Calu3 (cell line): ENCODE measurements around the gene SPEM3. TPM values are rescaled to one million over a fixed set of nuclear protein-coding genes. Genes with fewer than 3 reads are reported as not detected.
A peak's percentile ranks its signal among the peaks of the same experiment; 100 is the strongest.

ENCODE experiments used
- BruUV-seq: library from RNA; stranded (reverse); fragments of 400-500 nt; replicated peaks from 2 replicates; lab custom pipeline; 2021; lab: Mats Ljungman, UMichigan
- CTCF ChIA-PET: fragments of 300-600 bp; sonication (Branson Sonifier 250); formaldehyde crosslinking; loops from one replicate; lab custom pipeline; 2022; ENCODE audit warnings: antibody characterized with exemption; lab: Charles Lee
- DNase-seq: peaks from one replicate; pipeline ENCODE4 v3.0.0; 2022
- H3K27ac Mint-ChIP-seq: one replicate; pipeline ENCODE4 v1.8.0; 2022; ENCODE audit warnings: mixed read lengths; ENCODE audit not compliant: unreplicated experiment
- H3K27me3 Mint-ChIP-seq: one replicate; pipeline ENCODE4 v1.8.0; 2022; ENCODE audit warnings: mixed read lengths; ENCODE audit not compliant: unreplicated experiment
- H3K36me3 Mint-ChIP-seq: one replicate; pipeline ENCODE4 v1.8.0; 2022; ENCODE audit warnings: mild to moderate bottlenecking, moderate library complexity, mixed read lengths; ENCODE audit not compliant: insufficient read depth, unreplicated experiment
- H3K4me1 Mint-ChIP-seq: one replicate; pipeline ENCODE4 v1.8.0; 2022; ENCODE audit warnings: mild to moderate bottlenecking, low read depth, mixed read lengths; ENCODE audit not compliant: unreplicated experiment
- H3K4me3 Mint-ChIP-seq: one replicate; pipeline ENCODE4 v1.8.0; 2022; ENCODE audit warnings: mild to moderate bottlenecking, low read depth, moderate library complexity, mixed read lengths; ENCODE audit not compliant: unreplicated experiment
- H3K9me3 Mint-ChIP-seq: one replicate; pipeline ENCODE4 v1.8.0; 2022; ENCODE audit warnings: low read depth, mixed read lengths; ENCODE audit not compliant: unreplicated experiment
- intact Hi-C: fragments of 100-400 bp; cut with micrococcal nuclease; formaldehyde crosslinking; loops from one replicate; pipeline ENCODE4 v1.10.0; 2022; ENCODE audit not compliant: unreplicated experiment
- total RNA-seq: library from RNA; stranded (reverse); gene quantifications from 2 replicates; pipeline ENCODE4 v1.2.3, GENCODE V29; 2022
- TF ChIP-seq, protein P1 (sequence below): fragments of 200-600 bp; IDR thresholded peaks from one replicate; pipeline ENCODE4 v1.8.0; 2022; ENCODE audit warnings: antibody characterized with exemption; ENCODE audit not compliant: unreplicated experiment

The SPEM3 gene
- total RNA-seq, 1 experiment from 2014 or later: not detected

DNA sequence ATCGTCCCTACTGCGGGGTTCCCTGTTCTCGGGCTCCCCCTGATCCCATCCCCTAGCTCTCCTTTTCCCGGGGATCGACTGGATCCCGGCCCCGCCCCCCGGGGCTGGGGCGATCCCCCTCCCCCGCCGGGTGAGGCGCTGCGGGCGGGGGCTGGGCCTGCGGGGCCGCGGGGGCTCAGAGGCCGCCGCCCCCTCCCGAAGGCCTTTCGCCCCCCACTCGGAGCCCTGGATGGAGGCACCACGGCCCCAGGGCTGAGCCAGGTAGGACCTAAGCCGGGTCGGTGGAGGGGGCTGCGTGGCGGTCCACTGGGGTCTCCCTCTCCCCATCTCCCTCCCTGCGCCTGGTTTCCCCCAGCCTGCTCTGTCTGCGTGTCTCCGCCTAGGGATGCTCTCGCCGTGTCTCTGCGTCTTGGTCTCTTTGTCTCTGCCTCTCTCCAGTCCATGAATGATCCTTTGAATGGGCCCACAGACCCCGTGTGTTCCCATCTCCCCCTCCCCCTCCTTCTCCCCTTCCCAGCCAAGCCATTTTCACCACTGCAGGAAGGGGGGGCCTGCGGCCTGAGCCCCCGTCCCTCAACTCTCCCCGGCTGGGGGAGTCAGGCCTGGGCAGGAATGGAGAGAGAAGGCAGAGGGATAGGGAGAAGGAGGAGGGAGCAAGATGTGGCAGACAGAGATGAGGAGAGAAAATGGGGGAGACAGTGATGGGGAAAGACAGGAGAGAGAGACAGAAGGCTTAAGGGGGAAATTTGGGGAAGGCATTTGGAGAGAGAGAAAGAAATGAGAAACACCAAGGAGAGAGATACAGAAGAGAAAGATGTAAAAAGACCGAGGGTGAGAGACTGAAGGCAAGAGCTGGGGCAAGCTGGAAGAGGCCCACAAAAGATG is 23.1 kb upstream of the SPEM3 start:
- CTCF ChIA-PET: no interaction called here
- Mint-ChIP-seq H3K9me3 (no peaks in the 10 kb centered on the region), H3K27ac (peak overlapping the region; percentile 23), H3K4me3 (peak overlapping the region; percentile 76), H3K4me1 (peaks cover 9% of the 10 kb centered on the region), H3K27me3 (peaks cover 17% of the 10 kb centered on the region), H3K36me3 (peaks cover 39% of the 10 kb centered on the region)
- TF ChIP-seq, protein P1, sequence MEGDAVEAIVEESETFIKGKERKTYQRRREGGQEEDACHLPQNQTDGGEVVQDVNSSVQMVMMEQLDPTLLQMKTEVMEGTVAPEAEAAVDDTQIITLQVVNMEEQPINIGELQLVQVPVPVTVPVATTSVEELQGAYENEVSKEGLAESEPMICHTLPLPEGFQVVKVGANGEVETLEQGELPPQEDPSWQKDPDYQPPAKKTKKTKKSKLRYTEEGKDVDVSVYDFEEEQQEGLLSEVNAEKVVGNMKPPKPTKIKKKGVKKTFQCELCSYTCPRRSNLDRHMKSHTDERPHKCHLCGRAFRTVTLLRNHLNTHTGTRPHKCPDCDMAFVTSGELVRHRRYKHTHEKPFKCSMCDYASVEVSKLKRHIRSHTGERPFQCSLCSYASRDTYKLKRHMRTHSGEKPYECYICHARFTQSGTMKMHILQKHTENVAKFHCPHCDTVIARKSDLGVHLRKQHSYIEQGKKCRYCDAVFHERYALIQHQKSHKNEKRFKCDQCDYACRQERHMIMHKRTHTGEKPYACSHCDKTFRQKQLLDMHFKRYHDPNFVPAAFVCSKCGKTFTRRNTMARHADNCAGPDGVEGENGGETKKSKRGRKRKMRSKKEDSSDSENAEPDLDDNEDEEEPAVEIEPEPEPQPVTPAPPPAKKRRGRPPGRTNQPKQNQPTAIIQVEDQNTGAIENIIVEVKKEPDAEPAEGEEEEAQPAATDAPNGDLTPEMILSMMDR: no peak
- intact Hi-C loops: no loop called here
- DNase-seq: no peak
- no TSS peak for BruUV-seq

DNA sequence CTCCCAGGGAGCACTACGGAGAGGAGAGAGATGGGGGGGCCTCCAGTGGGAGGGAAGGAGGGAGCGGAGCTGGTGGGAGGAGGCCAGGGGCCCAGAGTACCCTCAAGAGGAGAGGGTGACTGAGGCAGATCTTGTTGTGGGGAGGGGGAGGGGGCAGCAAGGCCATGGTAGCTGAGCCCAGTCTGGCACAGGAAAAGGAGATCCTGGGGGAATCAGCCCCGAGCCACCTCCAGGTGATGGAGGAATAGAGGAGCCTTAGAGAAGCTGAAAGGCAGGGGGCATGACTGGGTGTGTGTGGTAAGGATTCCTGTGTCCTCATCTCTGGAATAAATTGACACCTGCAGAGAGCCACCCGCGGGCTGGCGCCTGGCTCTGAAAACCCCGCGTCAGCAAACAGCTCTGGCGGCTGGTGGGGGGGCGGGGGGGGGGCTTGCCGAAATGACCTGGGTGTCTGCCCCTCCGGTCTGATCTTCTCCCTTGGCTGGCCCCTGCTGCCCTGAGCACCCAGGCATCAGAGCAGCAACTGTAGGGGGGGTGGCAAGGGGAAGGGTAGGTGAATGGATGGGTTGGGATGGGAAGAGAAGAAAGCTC is 22.3 kb upstream of the SPEM3 start:
- DNase-seq: no peak
- intact Hi-C loops: no loop called here
- CTCF ChIA-PET: no interaction called here
- Mint-ChIP-seq H3K4me3 (peak overlapping the region; percentile 76), H3K9me3 (no peaks in the 10 kb centered on the region), H3K27ac (peak overlapping the region; percentile 23), H3K36me3 (peaks cover 38% of the 10 kb centered on the region), H3K27me3 (peaks cover 17% of the 10 kb centered on the region), H3K4me1 (peaks cover 9% of the 10 kb centered on the region)
- TF ChIP-seq, protein P1: no peak
- no TSS peak for BruUV-seq

DNA sequence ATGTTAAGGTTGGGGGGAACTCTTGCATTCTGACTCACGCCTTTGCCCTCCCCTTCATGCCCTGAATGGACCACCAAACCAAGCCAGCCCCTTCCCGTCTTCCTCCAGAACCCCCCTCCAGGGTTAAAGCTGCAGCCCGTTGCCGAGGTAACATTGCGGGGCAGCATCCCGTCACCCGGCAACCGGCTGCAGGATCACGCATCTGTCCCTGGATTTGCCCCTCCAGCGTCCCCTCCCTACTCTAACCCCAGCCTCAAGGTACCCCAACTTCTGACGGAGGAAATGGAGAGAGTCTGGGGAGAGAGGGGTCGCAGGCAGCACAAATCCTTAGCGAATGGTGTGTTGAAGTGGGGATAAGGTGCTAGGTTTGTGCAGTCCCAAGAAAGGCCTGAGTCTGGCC is 21.6 kb upstream of the SPEM3 start:
- Mint-ChIP-seq H3K27me3 (peaks cover 17% of the 10 kb centered on the region), H3K27ac (no peak overlapping the region), H3K9me3 (no peaks in the 10 kb centered on the region), H3K4me1 (peaks cover 9% of the 10 kb centered on the region), H3K4me3 (no peak overlapping the region), H3K36me3 (peaks cover 33% of the 10 kb centered on the region)
- TF ChIP-seq, protein P1: no peak
- intact Hi-C loops: no loop called here
- no peak for DNase-seq
- CTCF ChIA-PET: interaction anchor here (0.7 kb wide), 1 partner anchor 102 kb away, joined by 3 read pairs; no protein-coding TSS in a partner anchor
- BruUV-seq: no TSS peak

DNA sequence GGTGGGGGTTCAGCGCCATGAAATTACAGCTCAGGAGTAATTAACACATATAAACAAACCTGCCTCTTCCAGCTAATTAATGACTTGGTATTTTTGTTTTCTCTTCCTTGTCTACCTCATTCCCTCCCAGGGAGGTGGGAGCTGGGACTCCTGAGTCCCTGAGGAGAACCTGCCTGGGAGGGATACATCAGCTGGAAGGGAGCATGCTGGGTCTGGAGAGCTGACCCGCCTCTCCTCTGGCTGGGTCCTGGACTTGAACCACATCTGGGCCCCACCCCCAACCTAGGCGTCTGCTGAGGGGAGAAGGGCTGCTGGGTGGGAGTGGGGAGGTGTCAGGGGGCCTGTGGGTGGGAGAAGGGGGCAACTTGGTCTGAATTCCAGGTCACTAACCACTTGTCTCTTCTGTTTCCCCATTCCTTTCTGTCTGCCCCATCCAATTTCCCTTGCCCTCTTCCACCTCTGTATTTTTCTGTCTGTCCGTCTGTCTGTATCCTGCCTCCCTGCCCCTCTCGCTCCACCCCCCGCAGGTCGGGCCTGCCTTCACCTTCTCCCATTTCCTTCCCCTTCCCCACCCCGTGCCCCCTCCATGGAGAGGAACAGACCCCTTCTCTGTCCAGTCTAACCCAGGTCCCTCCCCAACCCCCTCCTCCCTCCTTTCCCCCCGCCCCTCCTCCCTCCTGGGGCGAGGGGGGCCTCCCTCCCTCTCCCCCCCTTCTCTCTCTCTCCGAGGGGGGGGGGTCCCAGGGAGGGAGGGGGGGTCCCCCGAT is 21.0 kb upstream of the SPEM3 start, which contains the start of gene NLGN2:
Gene NLGN2 (plus strand): TSS at position 361 of the 767 bp plus-strand sequence. CDS start 411 bp downstream, outside the sequence.
- H3K27me3 Mint-ChIP-seq: peaks cover 17% of the 10 kb centered on the region
- H3K27ac Mint-ChIP-seq: peak within 1 kb of the TSS; percentile 50
- TF ChIP-seq, protein P1: no peak
- no peaks in the 10 kb centered on the region for H3K9me3 Mint-ChIP-seq
- intact Hi-C loops: no loop called here
- H3K4me1 Mint-ChIP-seq: peaks cover 9% of the 10 kb centered on the region
- BruUV-seq: no TSS peak
- H3K4me3 Mint-ChIP-seq: no peak within 1 kb of the TSS
- CTCF ChIA-PET: interaction anchor here (0.7 kb wide), 1 partner anchor 102 kb away, joined by 3 read pairs; no protein-coding TSS in a partner anchor
- H3K36me3 Mint-ChIP-seq: peaks cover 33% of the 10 kb centered on the region
- DNase-seq: no peak
